Activated CD4-positive, CD25-positive, alpha-beta regulatory T cell treated with anti-CD3 and anti-CD28 coated beads, Interleukin-2, amount 50 U/mL, for 72 hours (primary cell): ENCODE data around the gene LRFN2.

ENCODE experiments used
- DNase-seq: peaks from one replicate; pipeline ENCODE4 v3.0.0; 2021

LRFN2 gene

DNA sequence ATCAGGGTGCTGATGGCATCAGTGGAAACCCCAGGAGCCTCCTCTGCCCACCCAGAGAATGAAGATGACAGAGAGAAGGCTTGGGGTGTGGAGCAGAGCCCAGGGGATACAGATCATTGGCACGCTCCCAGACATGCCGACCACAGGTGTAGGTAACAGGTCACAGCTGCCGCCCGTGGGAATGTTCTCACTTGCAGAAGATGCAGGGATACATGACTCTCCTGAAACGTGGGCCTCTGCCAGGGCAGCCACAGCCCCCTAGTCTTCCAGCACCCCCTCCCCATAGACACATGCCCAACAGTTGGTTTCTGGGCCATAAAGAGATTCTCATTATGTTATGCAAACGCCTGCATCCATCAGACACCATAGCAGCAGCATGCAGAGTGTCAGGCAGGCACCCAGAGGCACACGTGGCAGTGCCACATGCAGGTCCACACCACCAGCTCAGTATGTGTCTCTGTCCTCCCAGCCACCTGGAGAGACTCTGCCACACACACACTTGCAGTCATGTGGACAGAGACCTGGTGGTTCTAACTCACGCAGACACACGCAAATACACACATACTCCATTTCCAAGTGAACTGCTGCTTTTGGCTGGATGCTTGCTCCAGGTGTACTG lies 45.5 kb downstream of the LRFN2 start:
- DNase-seq: no peak

DNA sequence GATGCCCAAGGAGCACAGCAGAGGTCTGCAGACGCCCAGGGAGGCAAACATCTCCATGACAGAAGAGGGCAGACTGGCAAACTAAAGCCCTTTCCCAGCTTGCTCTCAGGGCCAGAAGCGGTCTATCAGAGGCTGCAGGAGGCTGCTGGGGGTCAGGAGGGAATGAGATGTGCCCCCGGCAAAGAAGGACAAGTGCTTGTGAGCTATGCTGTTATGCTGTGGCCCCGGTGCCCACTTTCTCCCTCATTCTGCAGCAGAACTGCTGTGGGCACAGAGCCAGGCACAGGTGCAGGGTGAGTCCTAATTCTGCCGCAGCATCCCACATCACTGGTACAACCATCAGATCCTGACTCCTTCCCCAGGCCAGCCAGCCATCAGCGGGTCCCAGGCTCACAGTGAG lies 46.4 kb downstream of the LRFN2 start:
- no peak for DNase-seq

DNA sequence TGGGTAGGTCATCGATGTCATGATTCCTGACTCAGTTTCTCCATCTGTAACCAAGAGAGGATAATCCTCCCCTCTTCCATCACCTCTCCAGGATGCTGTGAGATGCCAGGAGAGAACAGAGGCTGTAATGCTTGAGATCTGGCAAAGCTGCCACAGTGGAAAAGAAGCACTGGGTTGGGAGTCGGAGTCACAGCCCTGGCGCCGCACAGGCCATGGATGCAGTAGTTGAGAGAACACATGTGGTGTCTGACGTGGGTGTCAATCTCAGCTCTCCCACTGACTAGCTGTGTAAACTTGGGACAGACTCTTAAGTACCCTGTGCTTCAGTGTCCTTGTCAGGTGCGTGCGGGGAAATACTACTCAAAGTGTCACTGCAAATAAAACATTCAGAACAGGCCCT lies 47.3 kb downstream of the LRFN2 start:
- DNase-seq: no peak

DNA sequence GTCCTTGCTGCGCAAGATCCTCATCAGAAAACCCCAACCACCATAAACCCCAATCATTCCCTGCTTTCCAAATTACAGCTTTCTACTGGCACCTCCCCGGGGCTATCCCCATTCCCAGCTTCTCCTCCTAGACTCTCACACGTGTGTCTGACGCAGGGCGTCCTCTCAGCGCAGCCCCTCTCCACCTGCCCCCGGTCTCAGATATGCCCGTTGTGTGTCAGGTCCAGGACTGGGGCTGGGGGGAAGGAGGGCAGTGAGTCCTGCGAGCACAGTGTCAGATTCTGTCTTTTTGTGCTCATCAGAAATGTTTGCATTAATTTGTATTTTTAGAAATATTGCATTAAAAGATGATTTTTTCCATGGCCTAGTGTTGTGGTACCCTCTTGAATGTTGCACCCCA lies 48.6 kb downstream of the LRFN2 start:
- no peak for DNase-seq

DNA sequence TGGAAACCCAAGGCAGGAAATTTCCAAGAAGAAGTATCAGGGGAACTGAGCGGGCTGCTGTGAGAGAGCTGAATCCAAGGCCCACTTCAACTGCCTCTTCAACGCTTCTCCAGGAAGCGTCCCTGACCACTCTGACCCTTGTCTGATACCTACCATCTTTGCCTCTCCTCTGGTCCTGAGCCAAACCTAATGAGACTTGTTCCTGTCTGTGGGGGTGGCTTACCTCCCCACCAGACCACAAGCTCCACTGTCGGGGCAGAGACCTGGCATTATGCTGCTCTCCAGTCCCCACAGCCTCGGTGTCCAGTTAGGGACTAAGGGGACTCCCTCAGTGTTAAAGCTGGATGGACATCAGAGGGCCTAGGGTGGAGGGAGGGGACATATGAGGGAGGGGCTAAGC lies 49.7 kb downstream of the LRFN2 start:
- DNase-seq: no peak

DNA sequence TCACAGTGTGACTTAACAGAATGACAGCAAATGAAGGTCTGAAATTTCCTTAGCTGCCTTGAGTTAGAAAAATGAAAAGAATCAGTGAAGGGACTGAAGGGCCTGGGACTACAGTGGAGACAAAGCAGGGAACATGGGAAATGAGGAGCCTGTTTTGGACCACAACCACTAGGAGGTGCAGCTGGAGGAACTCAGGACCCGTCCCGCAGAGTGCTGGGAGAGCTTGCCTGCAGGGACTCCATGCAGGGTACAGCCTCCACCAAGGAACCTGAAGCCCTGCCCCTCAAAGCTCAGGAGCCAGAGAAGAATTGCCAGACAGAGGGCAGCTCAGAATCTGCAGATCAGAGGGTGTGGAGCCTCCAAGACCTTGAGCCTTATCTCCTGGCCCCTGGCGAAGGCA lies 50.7 kb downstream of the LRFN2 start:
- no peak for DNase-seq

DNA sequence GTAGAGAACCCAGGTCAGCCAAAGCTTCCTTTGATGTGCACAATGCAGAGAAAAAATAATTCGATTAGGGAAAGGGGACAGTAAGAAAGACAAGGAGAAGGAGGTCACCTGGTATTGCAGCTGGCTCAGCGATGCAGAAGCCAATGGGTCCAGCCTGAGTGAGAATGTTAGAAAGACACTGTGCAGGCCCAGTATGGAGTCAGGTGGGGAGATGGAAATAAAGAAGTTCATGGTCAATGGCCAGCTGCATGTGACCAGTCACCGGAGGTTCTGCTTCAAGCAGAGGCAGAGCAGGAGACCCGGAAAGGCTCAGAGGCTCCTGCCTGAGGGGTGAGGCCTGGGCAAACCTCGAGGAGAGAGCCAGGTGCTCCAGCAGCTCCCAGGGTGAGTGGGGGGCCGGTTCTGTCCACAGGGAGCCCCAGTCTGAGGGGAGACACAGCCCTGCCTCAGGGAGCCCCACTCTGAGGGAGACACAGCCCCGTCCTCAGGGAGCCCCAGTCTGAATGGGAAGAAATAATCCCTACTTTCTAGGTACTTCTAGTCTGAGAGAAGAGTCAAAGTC lies 51.3 kb downstream of the LRFN2 start:
- no peak for DNase-seq

DNA sequence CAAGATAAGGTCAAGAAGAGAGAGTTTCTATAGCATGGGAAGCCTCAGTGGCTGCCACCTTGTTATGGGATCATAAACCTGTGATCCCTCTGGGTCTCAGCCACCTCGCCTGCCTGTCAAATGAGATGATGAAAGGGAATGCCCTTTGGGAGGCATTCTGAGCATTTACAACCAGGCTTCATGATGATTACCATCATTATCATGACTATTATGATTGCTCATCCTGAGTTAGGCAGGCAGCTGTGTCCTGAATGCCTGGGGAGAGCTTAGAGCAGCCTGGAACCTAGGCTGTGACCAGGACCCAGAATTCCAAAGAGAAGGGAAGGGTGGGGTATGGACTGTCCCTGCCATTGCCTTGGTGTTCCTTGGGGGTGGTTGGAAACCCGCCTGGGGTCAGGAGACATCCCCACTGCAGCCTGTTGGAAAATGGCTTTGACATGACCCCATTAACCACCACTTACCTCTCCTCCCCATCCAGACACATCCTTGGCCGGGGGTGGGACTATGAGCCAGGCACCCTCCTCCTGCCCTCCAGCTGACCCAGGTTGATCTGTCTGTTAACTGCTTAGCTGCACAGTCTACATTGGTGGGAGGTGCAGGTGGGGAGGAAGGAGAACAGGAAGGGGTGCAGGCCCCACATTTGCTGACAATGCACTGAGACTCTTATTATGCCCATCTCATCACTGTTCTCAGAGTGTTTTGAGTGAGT lies 51.9 kb downstream of the LRFN2 start:
- DNase-seq: no peak

DNA sequence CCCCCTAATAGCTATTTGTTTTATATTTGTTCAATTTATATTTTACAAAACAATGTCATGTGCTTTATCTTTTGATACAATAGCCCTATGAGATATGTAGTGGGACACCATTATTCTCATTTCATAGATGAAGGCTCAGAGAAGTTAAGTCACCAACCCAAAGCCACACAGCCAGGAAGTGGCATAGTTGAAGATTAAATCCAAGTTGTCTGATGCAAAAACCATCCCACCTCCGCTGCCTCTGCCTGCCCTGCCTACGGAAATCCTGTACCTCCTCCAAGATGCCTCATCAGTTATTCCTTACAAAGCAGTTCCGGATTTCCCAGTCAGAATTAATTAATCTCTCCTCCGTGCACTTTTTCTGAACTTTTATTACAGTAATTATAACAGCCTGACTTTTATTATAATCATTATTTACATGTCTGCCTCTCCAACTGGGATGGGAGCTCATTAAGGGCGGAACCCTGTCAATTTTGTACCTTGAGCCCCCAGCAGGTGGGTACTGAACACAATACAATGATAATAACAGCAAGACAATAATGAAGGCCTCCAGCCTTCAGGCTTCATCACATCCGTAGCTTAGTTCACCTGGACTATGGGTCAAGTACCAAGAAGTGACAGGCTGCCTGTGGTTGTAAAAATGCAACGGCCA lies 54.7 kb downstream of the LRFN2 start:
- DNase-seq: no peak

DNA sequence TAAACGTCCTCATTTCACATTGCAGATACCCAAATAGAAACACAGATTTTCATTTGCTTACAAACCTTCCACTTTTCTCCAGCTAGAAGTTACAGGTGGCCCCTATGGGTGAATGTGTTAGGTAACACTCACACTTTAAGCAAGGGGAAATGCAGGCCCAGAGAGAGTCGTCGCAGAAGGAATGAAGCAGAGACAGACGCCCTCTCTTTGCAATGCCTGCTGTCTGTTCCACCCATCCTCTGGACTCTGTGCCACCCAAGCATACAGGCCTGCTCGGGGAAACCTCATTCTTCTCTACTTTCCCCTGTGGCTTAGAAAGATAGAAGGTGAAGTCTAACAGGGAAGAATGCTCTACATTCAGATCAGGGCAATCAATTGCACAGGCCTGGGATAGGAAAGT lies 57.2 kb downstream of the LRFN2 start:
- DNase-seq: no peak

DNA sequence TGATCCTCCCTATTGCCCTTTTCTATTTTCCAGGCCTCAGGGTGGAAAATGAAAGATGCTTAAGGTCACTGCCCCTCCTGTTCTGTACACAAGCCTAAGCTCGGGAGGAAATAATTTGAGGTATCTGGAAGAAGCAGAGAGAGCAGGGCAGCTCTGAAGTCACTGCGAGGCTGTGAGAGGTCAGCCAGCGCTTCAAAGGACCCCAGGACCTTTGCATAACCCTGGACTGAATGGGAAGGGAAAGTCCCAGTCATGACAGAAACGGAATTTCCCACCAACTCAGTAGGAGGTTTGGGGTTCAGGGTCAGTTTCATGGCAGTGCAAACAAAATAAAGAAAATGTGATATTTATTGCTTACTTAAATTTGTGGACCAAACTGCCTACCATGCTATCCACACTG lies 58.1 kb downstream of the LRFN2 start:
- DNase-seq: no peak

DNA sequence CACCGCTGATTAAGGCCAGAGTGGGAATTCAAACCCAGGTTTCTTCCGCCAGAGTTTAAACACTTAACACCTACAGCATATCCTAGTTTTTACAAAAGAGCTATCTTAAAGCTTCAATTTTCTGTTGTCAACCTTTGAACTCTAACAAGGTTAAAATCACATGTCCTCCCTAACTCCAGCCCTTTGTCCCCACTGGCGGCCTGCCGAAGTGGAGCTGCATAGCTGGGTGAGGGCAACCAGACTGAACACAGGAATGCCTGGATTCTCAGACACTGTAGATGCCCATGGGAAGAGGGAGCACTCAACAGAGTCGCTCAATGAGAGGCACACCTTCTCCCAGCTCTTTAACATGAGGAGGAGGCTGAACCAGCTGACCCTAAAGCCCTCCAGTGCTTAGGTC lies 59.1 kb downstream of the LRFN2 start:
- DNase-seq: no peak

DNA sequence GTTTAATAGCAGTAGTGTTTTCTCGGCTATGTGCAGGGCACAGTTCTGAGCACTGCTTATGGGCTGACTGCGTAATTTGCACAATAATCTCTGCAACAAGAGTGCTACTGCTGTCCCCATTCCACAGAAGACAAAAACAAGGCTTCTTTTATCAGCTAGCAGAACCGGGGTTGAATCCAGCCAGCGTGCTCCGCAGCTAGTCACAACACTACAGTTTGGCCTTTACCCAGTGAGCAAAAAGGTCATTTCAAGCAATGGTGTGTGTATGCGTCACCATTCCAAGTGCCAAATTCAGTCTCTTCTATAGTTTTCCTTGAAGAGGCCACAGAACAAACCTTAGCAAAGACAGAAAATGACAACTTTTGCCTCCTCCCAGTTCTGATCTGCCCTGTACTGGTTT lies 61.1 kb downstream of the LRFN2 start:
- DNase-seq: no peak

DNA sequence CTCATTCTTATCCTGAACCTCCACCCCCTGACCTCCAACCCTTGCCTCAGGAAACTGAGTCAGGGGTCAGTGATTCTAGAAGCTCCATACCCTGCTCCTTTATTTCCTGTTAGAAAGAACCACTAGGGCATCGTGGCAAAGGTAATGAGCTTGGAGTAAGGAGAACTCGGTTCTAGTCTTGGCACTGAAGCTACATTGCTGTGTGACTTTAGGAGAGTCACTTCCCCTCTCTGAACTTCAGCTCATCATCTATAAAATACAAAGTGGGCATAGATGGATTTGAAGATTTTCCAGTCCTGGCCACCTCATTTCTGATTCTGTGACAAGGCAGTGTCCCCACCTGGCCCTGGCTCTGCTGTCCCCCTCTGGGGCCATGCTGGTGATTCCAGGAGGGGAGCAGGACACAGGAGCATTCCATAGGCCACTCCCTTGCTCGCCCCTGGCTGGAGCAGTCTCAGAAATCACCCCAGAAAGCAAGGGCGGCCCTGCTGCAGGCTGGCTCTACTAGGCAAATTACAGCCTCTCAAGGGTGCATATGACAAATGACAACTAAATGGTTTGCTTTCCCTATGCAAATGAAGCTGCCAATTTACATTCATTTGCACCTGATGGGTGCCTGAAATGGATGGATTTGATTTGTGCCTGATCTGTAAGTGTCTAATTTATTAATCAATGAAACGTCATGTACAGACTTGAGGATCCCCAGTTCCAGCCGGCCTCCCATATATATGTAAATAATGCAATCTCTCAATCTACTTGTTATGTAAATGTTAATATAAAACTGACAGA lies 62.2 kb downstream of the LRFN2 start:
- DNase-seq: no peak

DNA sequence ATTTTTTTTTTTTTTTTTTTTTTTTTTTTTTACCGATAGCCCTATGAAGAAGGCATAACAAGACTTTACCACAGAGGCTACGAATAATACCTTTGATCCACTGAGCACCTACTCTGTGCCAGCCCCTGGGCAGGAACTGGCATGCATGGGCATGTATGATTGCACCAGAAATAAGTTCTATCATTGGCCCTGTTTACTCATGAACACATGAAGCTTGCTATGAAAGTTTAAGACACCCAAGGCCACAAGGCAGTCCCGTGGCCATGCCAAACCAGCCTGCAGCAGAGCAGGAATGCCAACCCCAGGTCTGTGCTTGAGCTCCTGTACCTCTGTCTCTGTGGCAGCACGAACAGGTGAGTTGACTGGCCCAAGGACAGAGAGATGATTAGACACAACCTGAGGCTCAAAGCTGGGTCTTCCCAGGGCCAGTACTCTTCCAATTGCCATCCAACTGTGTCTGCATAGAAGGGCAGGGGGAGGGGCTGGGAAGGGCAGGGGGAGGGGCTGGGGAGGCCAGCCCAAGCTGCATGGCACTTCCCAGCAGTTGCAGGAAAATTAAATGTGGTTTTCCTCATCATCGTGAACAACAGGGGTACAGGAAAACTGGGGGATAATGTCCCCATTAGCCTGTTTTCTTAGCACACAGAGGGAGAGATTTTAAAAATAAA lies 63.5 kb downstream of the LRFN2 start:
- no peak for DNase-seq

DNA sequence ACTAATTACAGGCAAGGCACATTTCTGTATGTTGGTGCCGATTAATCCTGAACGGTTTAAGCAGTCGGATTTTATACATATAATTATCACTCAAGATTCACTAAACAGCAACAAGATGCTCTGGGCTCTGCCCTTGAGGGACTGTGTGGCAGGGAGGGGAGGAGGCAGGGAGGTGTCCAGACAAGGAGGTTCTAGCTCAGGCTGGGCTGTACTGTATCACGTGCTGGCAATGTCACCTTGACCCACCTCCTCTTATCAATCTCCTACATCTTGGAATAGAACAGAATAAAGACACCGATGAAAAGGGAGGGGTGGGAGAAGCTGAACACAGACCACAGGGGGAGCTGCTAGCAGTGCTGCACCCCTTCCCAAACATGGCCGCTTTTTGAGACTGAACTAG lies 65.7 kb downstream of the LRFN2 start:
- no peak for DNase-seq

DNA sequence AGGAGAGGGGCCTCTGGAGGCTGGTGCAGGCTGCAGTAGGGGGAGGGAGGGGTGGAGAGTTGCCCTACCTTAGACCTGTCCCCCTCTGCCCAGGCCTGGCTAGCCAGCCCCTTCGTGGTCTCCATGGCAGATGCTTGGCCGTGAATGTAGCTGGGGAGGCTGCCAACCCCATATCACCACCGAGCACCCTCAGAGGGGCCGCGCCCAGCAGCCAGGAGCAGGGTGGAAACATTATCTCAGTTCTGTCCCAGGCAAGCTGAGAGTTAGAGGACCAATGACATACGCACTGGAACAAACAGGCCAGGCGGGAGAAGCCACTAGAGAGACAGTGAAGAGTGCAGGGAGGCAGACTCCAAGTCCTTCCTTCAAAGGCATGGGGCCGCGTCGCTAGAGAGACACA lies 66.5 kb downstream of the LRFN2 start:
- no peak for DNase-seq

DNA sequence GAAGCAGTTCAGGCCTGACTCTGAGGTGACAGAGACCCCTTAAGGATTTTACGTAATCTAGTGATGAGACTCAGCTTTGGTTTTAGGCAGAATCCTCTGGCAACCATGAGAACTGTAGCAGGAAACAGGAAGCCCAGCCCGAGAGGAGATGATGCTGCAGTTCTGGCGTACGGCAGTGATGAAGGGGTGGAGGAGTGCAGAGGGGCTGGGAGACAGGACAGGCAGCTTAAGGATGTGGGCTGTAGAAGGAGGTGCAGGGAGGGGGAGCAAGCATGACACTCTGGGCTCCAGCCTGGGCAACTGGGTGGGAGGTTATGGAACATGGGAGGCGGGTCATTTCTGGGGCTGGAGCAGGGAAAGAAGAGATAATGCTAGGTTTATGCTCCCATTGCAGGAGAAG lies 67.1 kb downstream of the LRFN2 start:
- DNase-seq: no peak

DNA sequence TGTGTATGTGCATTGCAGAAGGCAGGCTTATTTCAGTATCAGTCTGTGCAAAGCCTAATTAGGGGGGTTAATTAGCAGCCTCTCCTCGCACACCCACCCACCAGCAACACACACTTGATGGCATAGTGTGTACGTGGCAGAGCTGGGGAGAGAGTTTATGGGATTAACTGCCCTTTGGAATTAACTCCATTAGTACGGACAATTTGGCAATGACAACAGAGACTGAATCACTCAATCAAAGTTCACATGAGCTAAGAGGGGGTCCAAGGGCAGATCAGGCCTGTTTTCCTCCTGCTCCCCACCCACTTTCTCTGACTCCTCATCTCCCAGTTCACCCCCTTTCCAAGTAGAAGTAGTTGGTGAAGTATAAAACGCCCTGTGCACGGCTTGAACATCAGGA lies 69.5 kb downstream of the LRFN2 start:
- no peak for DNase-seq

DNA sequence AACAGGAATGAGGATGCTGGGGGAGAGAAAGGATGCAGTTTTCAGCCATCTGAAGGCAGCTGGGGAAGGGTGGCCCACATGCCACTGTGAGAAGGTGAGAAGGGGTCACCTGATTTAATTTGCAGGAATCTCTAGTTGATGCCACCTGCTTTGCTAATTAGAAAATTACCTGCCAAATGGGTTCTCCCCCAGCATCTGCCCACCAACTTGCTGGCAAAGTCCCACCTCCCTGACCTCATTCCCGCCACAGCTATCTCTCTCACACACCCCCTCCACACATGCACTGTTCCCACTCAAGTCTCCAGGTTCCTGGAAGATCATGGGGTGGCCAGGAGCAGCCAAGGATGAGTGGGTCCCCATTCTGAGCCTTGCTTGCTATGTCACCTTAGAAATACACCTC lies 70.7 kb downstream of the LRFN2 start:
- no peak for DNase-seq

DNA sequence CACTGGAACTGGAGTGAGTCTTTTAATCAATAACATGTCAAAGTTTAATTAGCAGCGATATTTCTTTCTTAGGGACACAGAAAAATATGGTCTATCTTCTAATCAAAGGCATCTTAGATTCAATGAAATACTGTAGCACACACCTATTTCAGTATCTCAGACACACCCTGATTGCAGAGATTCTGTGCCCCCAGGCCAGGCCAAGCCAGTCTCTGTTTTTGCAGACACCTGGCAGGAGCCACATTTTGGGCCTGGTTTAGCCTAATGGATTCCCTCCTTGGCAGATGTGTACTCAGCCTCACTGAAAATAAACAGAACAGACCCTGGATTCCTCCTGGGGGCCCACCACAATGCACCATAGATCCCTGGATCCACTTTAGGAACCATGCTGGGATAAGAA lies 74.8 kb downstream of the LRFN2 start:
- no peak for DNase-seq

DNA sequence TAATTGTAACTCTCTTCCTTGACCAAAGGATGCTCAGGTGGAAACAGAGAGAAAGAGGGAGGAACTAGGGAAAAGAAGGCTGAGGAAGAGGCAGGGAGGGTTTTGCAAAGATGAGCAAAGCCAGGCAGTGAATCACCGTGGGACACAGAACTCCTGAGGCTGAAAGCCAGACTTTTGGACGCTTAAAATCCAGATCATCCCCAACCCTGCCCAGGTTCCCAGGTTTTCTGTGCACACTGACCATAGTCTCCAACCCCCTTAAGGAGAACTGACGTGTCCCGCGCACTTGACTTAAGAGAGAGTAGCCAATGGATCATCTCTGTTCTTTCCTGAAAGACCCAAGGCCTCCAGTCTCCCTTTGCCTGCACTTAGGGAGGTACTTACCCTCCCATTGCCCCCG lies 75.3 kb downstream of the LRFN2 start:
- no peak for DNase-seq

DNA sequence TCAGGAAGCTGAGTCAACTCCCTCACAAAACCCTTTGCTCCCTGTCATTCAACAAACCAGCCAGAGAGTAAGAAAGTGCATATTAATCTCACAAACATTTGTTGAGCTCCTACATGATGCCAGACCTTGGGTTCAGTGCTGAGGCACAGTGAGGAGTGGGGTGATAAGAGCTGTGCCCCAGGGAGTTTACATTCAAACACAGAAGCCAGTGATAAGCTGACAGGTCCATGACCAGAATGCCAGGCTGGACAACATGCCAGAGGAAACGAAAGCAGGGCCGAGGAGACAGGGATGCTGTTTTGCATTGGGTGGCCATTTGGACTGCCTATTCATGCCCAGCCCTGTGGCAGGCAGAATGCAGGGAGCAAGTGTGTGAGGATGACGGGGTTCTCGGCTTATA lies 76.7 kb downstream of the LRFN2 start:
- DNase-seq: no peak
